Left ventricle myocardium inferior (tissue), 1 donor: ENCODE results near the gene PPEF2. TPM values are rescaled to one million over a fixed set of nuclear protein-coding genes. Genes with fewer than 3 reads are reported as not detected.

Experiments
- DNase-seq: peaks from one replicate; pipeline ENCODE4 v3.0.0-alpha.2; 2020
- H3K27ac ChIP-seq: fragments of 200-600 bp; replicated peaks from 2 replicates; pipeline ENCODE4 v1.8.0; 2021
- H3K27me3 ChIP-seq: fragments of 200-600 bp; 2 replicates; pipeline ENCODE4 v1.8.0; 2021; ENCODE audit warnings: low read depth
- H3K36me3 ChIP-seq: fragments of 200-600 bp; 2 replicates; pipeline ENCODE4 v1.8.0; 2021
- H3K4me1 ChIP-seq: fragments of 200-600 bp; 2 replicates; pipeline ENCODE4 v1.8.0; 2021
- H3K4me3 ChIP-seq: fragments of 200-600 bp; 2 replicates; pipeline ENCODE4 v1.8.0; 2021; ENCODE audit warnings: mild to moderate bottlenecking, moderate library complexity
- H3K9me3 ChIP-seq: fragments of 200-600 bp; replicated peaks from 2 replicates; pipeline ENCODE4 v1.8.0; 2021
- intact Hi-C: fragments of 100-400 bp; cut with micrococcal nuclease; formaldehyde crosslinking; loops from one replicate; pipeline ENCODE4 v1.11.0; 2022
- long read RNA-seq: library from polyadenylated mRNA; unstranded; transcript quantifications from one replicate; pipeline ENCODE4 v2.0.0, GENCODE V29; 2021
- total RNA-seq: library from RNA; stranded (reverse); fragmentation: NEBNext Ultra II Directional; extraction: Animal tissue kit (Norgen Biotek cat#: 25700); gene quantifications from one replicate; pipeline ENCODE4 v1.2.1, GENCODE V29; 2021
- TF ChIP-seq, protein P1 (sequence below): fragments of 200-600 bp; IDR thresholded peaks from 2 replicates; pipeline ENCODE4 v1.8.0; 2021; ENCODE audit warnings: antibody characterized with exemption, mild to moderate bottlenecking, borderline replicate concordance
- donor health status: DM: no; HTN: yes; CAD: no; lungs with severe emphysema.

Gene PPEF2, protein sequence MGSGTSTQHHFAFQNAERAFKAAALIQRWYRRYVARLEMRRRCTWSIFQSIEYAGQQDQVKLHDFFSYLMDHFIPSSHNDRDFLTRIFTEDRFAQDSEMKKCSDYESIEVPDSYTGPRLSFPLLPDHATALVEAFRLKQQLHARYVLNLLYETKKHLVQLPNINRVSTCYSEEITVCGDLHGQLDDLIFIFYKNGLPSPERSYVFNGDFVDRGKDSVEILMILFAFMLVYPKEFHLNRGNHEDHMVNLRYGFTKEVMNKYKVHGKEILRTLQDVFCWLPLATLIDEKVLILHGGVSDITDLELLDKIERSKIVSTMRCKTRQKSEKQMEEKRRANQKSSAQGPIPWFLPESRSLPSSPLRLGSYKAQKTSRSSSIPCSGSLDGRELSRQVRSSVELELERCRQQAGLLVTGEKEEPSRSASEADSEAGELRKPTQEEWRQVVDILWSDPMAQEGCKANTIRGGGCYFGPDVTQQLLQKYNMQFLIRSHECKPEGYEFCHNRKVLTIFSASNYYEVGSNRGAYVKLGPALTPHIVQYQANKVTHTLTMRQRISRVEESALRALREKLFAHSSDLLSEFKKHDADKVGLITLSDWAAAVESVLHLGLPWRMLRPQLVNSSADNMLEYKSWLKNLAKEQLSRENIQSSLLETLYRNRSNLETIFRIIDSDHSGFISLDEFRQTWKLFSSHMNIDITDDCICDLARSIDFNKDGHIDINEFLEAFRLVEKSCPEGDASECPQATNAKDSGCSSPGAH
- total RNA-seq, result not detected
- long read RNA-seq, result 0 reads

DNA sequence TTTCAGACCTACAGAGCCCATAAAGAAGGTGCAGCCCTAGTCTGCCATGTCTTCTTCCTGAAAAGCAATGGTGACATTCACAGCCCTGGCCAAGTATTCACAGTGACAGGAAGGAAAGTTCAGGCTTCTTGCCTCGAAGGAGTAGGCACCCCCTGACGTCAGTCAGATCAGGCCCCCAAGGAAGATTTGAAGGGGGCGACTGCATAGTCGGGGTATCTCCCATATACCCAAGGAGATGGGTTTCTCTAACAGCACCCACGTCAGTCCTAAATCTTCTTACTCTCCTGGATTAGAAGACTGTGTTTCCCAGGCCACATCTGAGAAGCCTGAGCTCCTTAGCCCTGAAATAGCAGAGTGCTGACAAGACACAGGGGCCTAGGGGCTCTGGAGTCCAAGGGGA lies at the start of gene PPEF2:
Gene PPEF2 (minus strand): TSS at position 101 of the 400 bp plus-strand sequence. CDS start 6,127 bp downstream, outside the sequence.
- H3K36me3 ChIP-seq, result no peaks in the 10 kb centered on the region
- intact Hi-C loops, result no loop called here
- no peak for DNase-seq
- H3K4me1 ChIP-seq, result no peaks in the 10 kb centered on the region
- peaks cover 24% of the 10 kb centered on the region for H3K27me3 ChIP-seq
- H3K27ac ChIP-seq, result no peak within 1 kb of the TSS
- no peak within 1 kb of the TSS for H3K4me3 ChIP-seq
- no peaks in the 10 kb centered on the region for H3K9me3 ChIP-seq
- TF ChIP-seq, protein P1, sequence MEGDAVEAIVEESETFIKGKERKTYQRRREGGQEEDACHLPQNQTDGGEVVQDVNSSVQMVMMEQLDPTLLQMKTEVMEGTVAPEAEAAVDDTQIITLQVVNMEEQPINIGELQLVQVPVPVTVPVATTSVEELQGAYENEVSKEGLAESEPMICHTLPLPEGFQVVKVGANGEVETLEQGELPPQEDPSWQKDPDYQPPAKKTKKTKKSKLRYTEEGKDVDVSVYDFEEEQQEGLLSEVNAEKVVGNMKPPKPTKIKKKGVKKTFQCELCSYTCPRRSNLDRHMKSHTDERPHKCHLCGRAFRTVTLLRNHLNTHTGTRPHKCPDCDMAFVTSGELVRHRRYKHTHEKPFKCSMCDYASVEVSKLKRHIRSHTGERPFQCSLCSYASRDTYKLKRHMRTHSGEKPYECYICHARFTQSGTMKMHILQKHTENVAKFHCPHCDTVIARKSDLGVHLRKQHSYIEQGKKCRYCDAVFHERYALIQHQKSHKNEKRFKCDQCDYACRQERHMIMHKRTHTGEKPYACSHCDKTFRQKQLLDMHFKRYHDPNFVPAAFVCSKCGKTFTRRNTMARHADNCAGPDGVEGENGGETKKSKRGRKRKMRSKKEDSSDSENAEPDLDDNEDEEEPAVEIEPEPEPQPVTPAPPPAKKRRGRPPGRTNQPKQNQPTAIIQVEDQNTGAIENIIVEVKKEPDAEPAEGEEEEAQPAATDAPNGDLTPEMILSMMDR, result no peak

DNA sequence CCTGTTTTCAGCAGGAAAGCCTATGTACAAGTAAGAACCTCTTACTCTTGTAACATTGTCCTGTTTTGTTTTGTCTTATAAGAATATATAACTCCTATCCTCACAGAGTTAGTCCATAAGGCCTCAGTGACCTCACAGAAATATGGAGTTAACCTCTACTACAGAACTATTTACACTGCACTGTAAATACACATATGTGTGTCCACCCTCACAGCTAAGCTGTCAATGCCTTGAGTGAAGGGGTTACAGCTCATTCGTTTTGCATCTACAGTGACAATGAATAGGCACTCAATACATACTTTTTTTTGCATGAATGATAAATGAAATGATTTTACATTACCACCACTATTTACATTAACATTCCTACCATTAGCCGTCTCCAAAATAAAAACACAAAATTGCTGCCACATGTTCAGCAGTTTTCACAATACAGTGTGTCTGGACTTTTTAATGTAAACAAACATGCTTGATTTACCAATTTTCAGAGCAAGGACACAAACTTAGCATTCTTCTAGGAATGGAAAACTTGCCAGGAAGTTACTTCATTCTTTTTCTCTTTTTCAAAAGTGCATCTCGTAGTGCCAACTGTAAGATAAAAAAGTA lies 48.1 kb upstream of the PPEF2 start:
- TF ChIP-seq, protein P1, result no peak
- intact Hi-C loops, result no loop called here

GRCh38 chr4:75948822-75949444 lies 46.7 kb upstream of the PPEF2 start:
- Histone ChIP-seq H3K27ac (no peak overlapping the region), H3K27me3 (no peaks in the 10 kb centered on the region), H3K4me3 (no peak overlapping the region), H3K9me3 (no peaks in the 10 kb centered on the region), H3K4me1 (no peaks in the 10 kb centered on the region), H3K36me3 (peaks cover 74% of the 10 kb centered on the region)
- intact Hi-C loops, result no loop called here
- no peak for DNase-seq
- TF ChIP-seq, protein P1, result no peak

More for the DNA sequence above, 48.1 kb upstream of the PPEF2 start:
- no peaks in the 10 kb centered on the region for H3K4me1 ChIP-seq
- H3K27ac ChIP-seq, result no peak overlapping the region
- H3K9me3 ChIP-seq, result no peaks in the 10 kb centered on the region
- no peaks in the 10 kb centered on the region for H3K27me3 ChIP-seq
- peaks cover 87% of the 10 kb centered on the region for H3K36me3 ChIP-seq
- H3K4me3 ChIP-seq, result no peak overlapping the region
- no peak for DNase-seq

- peak within 1 kb of the TSS; percentile 78 for H3K27ac ChIP-seq
- peak within 1 kb of the TSS; percentile 85 for H3K4me3 ChIP-seq
- no peaks in the 10 kb centered on the region for H3K36me3 ChIP-seq
- H3K4me1 ChIP-seq, result peaks cover 23% of the 10 kb centered on the region
- no peaks in the 10 kb centered on the region for H3K9me3 ChIP-seq
- DNase-seq, result peak; percentile 81
- TF ChIP-seq, protein P1, result no peak
- intact Hi-C loops, result no loop called here
- H3K27me3 ChIP-seq, result no peaks in the 10 kb centered on the region
Measured at GRCh38 chr4:75940692-75941253, 38.5 kb upstream of the PPEF2 start, which contains the start of gene NAAA. Gene NAAA, minus strand, starts transcription at chr4:75941013. Its CDS starts 64 bp downstream, at chr4:75940949.
